Measurements from ENCODE around the gene AGRN.

Gene AGRN

DNA sequence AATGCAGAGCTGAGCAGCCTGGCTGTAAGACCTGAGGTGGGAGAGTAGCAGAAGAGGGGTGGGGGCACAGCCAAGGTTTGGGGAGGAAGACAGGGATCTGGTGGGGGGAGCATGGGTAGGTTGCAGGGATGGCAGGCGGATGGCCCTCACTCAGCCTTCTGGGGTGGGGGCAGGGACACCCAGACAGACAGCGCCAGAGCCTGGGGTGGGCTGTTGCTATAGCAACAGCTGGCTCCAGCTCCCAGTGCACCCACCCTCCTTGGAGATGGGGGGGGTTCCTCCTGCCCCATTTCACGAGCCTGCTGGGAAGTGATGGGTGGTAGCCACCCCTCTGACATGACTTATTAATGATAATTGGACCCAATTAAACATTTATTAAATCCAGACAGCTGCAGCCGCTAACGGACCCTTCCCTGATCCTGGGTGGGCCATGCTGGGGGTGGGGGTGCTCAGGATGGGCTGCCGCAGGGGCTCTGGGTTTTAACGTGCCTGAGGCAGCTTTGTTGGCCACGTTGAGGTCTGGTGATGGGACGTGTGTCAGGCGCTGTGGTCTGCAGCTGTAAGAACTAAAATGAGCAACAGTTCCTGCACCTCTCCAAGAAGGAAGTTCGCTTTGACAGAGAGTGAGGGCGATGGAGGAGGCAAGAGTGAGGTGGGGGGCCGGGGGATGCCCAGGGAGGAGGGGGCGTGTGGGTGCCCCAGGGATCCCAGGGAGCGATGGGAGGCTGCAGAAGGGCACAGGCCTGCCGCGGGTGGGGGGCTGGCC, 19.4 kb downstream of the AGRN start:
- DNase-seq = no peak

- no peak for DNase-seq
Observed at GRCh38 chr1:1040004-1040991, 20.4 kb downstream of the AGRN start.

DNA sequence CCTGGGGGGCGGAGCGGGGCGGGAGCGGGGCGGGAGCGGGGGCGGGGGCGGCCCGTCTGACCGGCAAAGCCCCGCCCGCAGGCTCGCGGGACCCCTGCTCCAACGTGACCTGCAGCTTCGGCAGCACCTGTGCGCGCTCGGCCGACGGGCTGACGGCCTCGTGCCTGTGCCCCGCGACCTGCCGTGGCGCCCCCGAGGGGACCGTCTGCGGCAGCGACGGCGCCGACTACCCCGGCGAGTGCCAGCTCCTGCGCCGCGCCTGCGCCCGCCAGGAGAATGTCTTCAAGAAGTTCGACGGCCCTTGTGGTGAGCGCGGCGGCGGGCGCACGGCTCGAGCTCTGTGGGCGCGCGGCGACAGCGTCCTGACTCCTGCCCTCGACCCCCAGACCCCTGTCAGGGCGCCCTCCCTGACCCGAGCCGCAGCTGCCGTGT, 21.2 kb downstream of the AGRN start:
- no peak for DNase-seq

- no peak for DNase-seq
Observed at GRCh38 chr1:1041873-1042272, 22.0 kb downstream of the AGRN start.

GRCh38 chr1:1042835-1043234, 22.9 kb downstream of the AGRN start:
- DNase-seq = no peak

GRCh38 chr1:1043411-1043810, 23.5 kb downstream of the AGRN start:
- no peak for DNase-seq

DNA sequence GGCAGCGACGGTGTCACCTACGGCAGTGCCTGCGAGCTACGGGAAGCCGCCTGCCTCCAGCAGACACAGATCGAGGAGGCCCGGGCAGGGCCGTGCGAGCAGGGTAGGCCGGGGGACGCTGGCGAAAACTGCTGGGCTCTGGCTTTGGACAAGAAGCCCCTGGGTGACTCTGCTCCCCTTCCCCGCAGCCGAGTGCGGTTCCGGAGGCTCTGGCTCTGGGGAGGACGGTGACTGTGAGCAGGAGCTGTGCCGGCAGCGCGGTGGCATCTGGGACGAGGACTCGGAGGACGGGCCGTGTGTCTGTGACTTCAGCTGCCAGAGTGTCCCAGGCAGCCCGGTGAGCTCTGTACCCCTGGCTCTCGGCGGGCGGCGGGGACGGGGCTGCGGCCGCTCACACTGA, 24.0 kb downstream of the AGRN start:
- DNase-seq = no peak

DNA sequence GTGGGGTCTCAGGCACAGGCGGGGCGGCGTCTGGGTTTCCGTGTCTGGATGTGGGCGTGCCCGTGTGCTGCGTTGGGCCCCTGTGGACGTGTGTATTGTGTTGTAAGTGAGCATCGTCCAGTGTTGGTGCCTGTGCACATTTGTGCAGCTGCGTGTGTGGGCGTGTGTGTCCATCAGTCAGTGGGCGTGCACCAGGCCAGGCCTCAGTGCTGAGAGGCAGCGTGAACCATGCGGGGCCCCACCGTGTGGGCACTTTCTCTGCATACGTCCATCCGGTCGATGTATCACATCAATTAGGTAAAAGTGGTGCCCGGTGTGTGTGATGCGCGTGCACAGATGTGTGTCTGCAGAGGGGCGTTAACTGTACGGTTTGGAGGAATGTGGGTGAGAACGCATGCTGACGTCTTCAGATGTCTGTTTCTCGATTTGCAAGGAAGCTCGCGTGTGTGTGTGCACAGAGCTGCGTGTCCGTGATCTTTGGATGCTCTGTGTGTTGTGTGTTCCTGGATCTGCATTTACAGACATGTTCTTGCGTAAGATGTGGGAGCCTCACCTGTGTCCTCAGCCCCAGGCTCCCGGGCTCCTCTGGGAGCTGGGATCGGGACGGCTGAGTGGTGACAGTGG, 24.6 kb downstream of the AGRN start:
- DNase-seq = no peak

DNA sequence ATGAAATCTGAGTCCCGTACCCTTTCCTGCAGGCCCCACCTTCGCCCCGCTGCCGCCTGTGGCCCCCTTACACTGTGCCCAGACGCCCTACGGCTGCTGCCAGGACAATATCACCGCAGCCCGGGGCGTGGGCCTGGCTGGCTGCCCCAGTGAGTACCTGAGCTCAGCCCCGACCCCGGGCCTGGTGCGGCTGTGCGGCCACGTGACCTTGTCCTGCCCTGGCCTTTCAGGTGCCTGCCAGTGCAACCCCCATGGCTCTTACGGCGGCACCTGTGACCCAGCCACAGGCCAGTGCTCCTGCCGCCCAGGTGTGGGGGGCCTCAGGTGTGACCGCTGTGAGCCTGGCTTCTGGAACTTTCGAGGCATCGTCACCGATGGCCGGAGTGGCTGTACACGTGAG, 25.2 kb downstream of the AGRN start:
- DNase-seq = no peak

DNA sequence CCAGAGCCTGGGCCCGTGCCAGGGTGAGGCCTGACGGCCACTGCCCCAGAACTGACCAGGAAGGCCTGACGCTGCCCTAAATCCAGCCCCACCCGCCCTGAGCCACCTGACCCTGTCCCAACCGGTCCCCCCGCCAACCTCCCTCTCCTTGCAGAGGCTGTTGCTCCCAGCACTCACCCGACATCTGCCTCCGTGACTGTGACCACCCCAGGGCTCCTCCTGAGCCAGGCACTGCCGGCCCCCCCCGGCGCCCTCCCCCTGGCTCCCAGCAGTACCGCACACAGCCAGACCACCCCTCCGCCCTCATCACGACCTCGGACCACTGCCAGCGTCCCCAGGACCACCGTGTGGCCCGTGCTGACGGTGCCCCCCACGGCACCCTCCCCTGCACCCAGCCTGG, 26.3 kb downstream of the AGRN start:
- DNase-seq = no peak

DNA sequence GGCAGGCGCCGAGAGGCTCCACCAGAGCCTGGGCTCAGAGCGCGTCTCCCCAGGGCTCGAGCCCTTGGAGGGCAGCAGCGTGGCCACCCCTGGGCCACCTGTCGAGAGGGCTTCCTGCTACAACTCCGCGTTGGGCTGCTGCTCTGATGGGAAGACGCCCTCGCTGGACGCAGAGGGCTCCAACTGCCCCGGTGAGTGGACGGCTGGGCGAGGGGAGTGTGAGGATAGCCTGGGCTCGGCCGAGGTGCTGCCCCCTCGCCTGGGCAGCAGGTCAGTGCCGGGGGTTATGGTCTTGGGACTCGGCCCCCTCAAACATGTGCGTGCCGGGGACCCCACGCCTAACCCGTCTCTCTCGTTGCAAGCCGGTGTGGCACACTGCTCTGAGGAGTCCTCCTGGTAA, 26.8 kb downstream of the AGRN start:
- no peak for DNase-seq

DNA sequence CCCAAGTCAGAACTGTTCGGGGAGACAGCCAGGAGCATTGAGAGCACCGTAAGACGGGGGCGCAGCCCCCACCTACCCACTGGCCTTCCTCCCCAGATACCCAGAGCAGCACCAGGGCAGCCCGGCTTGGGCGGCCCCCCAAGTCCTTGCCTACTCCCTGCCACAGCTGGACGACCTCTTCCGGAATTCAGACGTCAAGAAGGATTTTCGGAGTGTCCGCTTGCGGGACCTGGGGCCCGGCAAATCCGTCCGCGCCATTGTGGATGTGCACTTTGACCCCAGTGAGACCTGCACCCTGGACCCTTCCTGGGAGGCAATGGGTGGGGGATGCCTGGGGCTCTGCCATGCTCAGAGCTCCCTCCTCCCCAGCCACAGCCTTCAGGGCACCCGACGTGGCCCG, 27.5 kb downstream of the AGRN start:
- DNase-seq = no peak

DNA sequence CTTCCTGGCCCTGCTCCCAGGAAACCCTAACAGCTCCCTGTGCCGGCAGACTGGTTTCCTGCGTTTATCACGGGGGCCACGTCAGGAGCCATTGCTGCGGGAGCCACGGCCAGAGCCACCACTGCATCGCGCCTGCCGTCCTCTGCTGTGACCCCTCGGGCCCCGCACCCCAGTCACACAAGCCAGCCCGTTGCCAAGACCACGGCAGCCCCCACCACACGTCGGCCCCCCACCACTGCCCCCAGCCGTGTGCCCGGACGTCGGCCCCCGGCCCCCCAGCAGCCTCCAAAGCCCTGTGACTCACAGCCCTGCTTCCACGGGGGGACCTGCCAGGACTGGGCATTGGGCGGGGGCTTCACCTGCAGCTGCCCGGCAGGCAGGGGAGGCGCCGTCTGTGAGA, 28.0 kb downstream of the AGRN start:
- DNase-seq = no peak

DNA sequence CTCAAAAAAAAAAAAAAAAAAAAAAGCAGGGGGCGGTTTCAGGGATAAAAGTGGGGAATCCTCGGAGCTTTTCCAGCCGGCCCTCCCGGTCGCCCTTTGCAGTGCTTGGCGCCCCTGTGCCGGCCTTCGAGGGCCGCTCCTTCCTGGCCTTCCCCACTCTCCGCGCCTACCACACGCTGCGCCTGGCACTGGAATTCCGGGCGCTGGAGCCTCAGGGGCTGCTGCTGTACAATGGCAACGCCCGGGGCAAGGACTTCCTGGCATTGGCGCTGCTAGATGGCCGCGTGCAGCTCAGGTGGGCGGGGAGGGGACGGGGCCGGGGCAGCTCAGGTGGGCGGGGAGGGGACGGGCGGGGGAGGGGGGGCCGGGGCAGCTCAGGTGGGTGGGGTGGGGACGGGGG, 28.8 kb downstream of the AGRN start:
- no peak for DNase-seq

GRCh38 chr1:1049318-1050165, 29.6 kb downstream of the AGRN start:
- no peak for DNase-seq

DNA sequence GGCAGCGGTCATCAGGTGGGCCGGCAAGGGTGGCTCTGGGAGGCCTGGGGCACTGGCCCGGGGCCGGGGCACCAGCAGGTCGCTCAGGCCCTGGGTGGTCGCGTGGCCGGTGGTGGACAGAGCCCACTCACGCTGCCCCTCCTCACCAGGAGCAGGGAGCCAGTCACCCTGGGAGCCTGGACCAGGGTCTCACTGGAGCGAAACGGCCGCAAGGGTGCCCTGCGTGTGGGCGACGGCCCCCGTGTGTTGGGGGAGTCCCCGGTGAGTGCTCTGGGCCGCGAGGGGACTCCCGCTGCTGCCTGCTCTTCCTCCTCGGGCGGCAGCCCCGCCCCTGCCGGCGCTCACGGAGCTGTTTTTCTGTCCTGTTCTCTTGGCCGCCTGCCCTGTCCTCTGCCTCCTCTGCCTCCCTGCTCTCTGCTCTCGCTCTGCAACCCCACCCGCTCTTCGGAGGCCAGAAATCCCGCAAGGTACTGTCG, 30.7 kb downstream of the AGRN start:
- no peak for DNase-seq

DNA sequence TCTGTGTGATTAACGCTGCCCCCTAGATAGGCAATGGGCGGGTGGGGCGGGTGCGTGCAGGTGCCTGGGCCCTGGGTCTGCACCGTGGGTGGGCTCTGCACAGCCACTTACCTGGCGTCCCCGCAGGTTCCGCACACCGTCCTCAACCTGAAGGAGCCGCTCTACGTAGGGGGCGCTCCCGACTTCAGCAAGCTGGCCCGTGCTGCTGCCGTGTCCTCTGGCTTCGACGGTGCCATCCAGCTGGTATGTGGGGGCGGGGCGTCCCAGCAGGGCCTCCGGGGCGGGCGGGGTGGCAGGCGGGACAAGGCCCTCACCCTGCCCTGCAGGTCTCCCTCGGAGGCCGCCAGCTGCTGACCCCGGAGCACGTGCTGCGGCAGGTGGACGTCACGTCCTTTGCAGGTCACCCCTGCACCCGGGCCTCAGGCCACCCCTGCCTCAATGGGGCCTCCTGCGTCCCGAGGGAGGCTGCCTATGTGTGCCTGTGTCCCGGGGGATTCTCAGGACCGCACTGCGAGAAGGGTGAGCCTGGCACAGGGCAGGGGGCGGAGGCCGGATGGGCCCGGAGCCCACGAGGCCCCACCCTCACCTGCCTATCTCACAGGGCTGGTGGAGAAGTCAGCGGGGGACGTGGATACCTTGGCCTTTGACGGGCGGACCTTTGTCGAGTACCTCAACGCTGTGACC, 31.3 kb downstream of the AGRN start:
- DNase-seq = no peak

DNA sequence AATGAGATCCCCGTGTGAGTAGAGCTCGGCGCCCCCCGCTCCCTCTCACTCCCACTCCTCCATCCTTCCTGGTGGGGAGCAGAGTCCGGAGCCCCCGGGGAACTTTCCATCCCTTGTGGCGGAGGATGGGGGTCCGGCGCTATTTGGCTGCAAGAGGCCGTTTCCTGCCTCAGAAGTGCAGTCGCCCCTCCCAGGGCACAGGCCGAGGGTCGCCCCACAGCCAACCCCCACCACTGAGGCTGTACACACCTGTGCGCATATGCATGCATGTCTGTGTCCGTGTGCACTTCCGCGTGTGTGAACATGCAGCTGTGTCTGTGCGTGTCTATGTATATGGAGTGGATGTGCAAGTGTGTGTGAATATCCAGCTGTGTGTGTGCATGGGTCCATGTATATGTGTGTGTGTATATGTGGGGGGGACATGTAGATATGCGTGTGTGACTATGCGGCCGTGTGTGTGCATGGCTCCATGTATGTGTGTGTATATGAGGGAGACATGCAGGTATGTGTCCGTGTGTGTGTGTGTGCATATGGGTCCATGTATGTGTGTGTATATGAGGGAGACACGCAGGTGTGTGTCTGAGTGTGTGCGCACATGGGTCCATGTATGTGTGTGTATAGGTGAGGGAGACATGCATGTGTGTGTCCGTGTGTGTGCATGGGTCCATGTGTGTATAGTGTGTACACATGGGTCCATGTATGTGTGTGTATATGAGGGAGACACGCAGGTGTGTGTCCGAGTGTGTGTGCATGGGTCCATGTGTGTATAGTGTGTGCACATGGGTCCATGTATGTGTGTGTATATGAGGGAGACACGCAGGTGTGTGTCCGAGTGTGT, 32.3 kb downstream of the AGRN start:
- no peak for DNase-seq

DNA sequence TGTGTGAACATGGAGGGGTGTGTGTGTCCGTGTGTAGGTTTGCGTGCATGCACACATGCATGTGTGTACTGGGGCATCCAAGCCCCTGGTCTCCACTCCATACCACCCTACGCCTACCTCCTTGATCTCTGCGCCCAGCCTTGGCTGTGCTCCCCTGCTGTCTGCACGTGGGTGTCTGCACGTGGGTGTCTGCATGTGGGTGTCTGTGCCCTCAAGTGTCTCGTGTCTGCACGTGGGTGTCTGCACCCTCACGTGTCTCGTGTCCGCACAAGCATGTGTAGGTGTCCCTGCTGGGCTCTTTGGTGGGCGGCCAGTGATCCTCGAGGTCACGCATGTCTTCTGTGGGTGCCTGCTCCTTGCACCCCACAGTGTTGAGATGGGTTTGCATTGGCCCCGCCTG, 33.1 kb downstream of the AGRN start:
- DNase-seq = no peak

DNA sequence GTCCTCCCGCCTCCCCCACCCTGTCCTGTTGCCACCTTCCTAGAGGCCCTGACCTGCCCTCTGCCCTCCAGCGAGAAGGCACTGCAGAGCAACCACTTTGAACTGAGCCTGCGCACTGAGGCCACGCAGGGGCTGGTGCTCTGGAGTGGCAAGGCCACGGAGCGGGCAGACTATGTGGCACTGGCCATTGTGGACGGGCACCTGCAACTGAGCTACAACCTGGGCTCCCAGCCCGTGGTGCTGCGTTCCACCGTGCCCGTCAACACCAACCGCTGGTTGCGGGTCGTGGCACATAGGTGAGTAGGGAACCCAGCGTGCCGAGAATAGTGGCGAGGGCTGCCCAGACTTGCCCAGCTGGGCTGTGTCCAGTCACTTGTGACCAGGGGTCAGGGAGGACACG, 33.8 kb downstream of the AGRN start:
- DNase-seq = no peak

Data from SW 1271 (cell line).